Ishikawa (cell line): ENCODE measurements around the gene AARS2.

Experiments used
- CEBPB ChIP-seq: IDR thresholded peaks from 2 replicates; pipeline ENCODE4 v1.6.1; 2012
- EP300 ChIP-seq: IDR thresholded peaks from 2 replicates; pipeline ENCODE4 v1.6.1; 2012; ENCODE audit warnings: borderline replicate concordance
- FOXM1 ChIP-seq: IDR thresholded peaks from 2 replicates; pipeline ENCODE4 v1.6.1; 2012; ENCODE audit warnings: low read depth, borderline replicate concordance
- MAX ChIP-seq: IDR thresholded peaks from 2 replicates; pipeline ENCODE4 v1.6.1; 2012
- RAD21 ChIP-seq: IDR thresholded peaks from 2 replicates; pipeline ENCODE4 v1.6.1; 2012; ENCODE audit warnings: low read depth
- REST ChIP-seq: IDR thresholded peaks from 2 replicates; pipeline ENCODE4 v1.6.1; 2012; ENCODE audit warnings: low read depth, mild to moderate bottlenecking
- TEAD4 ChIP-seq: IDR thresholded peaks from 2 replicates; pipeline ENCODE4 v1.6.1; 2012

GRCh38 chr6:44285552-44286284 is 27.4 kb downstream of the AARS2 start:
- TF ChIP-seq RAD21, result no peak
- no peak for TF ChIP-seq MAX
- no peak for TF ChIP-seq EP300
- no peak for TF ChIP-seq CEBPB
- TF ChIP-seq TEAD4, result no peak
- no peak for TF ChIP-seq FOXM1
- TF ChIP-seq REST, result peak; percentile 90
